ENCODE measurements around the gene PHF2. TPM values are rescaled to one million over a fixed set of nuclear protein-coding genes. Genes with fewer than 3 reads are reported as not detected.

PHF2 gene
- polyA plus RNA-seq, 5 donors, result 36.7 to 46.6 (median 46.2) TPM

DNA sequence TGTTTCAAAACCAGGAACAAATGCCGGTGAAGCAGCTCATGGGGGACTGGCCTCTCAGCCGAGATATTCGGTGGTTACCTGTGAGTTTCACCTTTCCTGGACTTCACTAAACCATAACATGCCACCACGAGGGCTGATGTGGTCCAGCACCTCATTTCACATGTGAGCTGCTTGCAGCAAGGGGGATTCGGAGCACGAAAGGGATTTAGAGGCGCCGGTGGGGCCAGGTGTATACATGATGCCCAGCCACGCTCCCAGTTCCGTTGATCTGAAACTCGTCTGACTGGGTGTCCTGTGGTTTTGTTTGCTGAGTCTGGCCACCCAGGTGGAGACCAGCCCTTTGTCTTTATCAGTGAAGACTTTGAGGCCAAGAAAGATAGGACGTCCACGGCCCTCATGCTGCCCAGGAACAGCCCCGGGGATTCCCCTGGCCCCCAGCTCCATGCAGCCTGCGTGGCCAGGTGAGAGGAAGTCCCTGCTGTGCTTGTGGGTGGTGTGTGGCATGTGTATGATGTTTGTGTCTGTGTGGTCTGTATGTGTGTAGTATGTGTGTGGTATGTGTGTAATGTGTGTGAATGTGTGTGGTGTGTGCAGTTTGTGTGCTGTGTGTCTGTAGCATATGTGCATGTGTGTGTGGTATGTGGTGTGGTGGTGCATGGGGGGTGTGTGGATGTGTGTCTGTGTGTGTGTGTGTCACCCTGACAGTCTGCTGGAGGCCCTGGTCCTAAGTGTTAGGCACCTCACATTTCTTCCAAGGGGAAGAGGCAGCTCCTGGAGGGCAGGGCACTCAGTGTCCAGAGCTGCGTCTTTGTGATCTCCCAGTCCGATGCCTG lies 23.4 kb downstream of the PHF2 start:
- no peak for DNase-seq

- no peak for DNase-seq
Measured at GRCh38 chr9:93600504-93600903, 24.1 kb downstream of the PHF2 start.

- DNase-seq, result no peak
Measured at GRCh38 chr9:93601063-93601462, 24.7 kb downstream of the PHF2 start.

GRCh38 chr9:93601666-93602065 lies 25.3 kb downstream of the PHF2 start:
- DNase-seq, result no peak

- no peak for DNase-seq
Measured at GRCh38 chr9:93603011-93603410, 26.6 kb downstream of the PHF2 start.

- DNase-seq, result no peak
Measured at GRCh38 chr9:93603906-93604326, 27.5 kb downstream of the PHF2 start.

DNA sequence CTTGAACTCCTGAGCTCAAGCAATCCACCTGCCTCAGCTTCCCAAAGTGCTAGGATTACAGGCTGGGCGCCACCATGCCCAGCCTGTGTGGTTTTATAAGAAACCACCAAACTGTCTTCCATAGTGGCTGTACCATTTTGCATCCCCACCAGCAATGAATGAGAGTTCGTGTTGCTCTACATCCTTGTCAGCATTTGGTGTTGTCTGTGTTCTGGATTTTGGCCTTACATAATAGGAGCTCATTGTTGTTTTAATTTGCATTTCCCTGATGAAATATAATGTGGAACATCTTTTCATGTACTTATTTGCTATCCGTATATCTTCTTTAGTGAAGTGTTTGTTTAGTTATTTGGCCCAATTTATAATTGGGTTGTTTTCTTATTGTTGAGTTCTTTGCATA lies 29.8 kb downstream of the PHF2 start:
- no peak for DNase-seq

GRCh38 chr9:93610206-93610605 lies 33.8 kb downstream of the PHF2 start:
- DNase-seq, result no peak

DNA sequence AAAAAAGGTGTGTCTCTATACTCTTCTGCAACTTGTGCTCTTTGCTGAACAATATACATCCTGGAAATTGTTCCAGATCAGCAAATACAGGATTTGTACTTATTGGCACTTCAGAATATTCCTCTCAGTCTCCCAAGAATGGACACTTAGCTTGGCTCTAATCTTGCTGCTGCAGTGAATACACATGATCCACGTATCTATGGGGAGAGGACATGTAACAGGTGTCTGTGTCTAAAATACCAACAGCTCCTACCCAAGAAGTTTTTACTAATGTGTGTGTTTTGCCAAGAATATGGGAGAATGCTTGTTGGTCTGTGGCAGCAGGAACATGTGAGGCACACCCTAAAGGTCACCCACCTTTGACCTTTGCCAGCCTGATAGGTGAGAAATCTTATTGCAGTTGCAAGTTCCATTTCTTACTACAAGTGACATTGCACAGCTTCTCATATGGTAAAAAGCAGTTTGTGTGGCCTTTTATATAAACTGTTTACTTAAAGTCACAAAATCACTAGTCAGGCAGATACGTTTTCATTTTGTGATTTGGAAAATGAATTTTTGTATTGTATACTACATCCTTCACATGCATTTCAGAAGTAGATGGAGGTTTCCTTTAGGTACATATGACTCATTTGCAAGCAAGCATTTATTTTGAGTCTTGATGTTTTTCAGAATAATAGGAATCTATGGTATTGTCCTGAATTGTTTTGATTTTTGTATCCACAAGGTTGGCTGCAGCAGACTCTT lies 35.8 kb downstream of the PHF2 start:
- DNase-seq, result no peak

DNA sequence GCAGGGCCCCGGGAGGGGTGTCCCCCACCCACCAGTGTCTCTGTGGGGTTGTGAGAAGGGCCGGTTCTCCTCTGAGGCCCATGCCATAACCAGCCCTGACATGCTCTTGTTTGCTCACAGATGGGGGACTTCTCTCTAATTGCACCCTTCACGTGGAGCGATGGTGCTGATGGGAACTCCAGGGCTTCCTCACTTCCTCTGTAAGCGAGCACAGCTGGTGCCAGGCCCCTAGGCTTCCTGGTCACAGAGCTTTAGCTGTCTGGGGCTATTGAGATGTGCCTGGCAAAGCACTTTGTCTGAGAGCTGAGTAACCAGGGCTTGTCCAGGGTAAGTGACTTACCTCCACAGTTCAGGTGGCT lies 36.4 kb downstream of the PHF2 start:
- DNase-seq, result no peak

DNA sequence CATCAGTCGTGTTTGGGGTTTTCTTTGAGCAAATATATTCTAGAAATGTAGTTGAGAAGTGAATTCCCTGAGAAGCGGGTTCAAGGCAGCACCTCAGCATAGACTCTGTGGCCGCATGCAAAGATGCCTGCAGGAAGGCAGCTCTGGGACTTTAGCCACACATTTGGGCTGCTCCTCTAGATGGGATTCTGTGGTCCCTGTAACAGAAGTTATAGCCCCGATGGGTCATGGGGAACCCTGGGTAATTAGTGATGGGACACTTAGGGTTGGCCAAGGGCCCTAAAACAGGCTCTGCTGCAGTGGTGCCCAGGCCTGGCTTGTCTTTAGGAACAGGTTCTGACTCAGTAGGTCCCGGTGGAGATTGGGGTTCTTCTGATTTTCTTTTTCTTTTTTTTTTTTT lies 36.8 kb downstream of the PHF2 start:
- DNase-seq, result no peak

GRCh38 chr9:93613791-93614190 lies 37.4 kb downstream of the PHF2 start:
- no peak for DNase-seq

DNA sequence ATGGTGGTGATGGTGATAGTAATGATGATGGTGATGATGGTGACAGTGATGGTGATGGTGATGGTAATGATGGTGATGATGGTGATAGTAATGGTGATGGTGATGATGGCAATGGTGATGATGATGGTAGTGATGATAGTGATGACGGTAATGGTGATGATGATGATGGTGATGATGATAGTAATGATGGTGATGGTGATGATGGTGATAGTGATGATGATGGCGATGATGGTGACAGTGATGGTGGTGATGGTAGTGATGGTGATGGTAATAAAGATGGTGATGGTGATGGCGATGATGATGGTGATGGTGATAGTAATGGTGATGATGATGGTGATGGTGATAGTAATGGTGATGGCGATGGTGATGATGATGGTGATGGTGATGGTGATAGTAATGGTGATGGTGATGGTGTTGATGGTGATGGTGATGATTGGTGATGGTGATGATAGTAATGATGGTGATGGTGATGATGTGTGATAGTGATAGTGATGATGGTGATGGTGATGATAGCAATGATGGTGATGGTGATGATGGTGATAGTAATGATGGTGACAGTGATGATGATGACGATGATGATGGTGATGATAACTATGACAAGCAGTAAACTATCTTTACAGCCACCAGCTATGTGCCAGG lies 38.6 kb downstream of the PHF2 start:
- no peak for DNase-seq

GRCh38 chr9:93616044-93616443 lies 39.7 kb downstream of the PHF2 start:
- DNase-seq, result no peak

DNA sequence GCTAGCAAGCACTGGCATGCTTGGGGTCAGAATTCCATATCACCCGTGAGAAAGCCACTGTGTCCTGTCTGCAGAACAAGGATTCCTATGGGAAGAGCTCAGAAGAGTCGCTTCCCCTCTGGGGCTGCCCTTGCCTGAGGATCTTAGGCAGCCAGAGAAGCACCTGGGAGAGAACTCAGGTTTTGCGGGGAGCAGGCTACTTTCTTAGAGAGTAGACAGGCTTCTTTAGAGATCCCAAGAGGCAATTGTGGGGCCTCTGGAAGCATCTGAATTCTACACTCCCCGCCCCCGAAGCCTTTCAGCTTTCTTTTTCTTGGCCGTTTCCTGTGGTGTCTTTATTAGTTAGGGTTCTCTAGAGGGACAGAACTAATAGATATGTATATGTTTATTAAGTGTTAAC lies 40.9 kb downstream of the PHF2 start:
- no peak for DNase-seq

DNA sequence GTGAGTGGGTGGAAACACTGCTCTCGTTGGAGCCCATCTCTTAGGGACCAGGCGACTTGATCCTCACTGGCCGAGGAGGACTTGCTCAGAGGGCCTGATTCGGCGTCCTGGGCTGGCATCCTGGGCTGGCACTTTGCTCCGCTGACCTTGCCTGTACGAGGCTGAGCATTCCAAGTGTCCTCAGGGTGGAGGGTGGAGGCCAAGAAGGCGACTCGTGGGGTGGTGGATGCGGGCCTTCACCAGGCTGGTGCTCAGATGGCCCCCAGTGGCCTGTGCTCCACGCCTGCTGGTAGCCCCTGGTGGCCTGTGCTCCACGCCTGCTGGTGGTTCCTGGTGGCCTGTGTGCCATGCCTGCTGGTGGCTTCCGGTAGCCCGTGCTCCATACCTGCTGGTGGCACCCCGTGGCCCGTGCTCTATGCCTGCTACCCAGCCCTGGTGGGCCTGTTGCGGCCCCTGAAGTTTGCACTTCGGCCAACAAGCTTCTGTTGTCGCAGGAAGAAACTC lies 42.9 kb downstream of the PHF2 start:
- no peak for DNase-seq

- no peak for DNase-seq
Measured at GRCh38 chr9:93620041-93620506, 43.7 kb downstream of the PHF2 start.

DNA sequence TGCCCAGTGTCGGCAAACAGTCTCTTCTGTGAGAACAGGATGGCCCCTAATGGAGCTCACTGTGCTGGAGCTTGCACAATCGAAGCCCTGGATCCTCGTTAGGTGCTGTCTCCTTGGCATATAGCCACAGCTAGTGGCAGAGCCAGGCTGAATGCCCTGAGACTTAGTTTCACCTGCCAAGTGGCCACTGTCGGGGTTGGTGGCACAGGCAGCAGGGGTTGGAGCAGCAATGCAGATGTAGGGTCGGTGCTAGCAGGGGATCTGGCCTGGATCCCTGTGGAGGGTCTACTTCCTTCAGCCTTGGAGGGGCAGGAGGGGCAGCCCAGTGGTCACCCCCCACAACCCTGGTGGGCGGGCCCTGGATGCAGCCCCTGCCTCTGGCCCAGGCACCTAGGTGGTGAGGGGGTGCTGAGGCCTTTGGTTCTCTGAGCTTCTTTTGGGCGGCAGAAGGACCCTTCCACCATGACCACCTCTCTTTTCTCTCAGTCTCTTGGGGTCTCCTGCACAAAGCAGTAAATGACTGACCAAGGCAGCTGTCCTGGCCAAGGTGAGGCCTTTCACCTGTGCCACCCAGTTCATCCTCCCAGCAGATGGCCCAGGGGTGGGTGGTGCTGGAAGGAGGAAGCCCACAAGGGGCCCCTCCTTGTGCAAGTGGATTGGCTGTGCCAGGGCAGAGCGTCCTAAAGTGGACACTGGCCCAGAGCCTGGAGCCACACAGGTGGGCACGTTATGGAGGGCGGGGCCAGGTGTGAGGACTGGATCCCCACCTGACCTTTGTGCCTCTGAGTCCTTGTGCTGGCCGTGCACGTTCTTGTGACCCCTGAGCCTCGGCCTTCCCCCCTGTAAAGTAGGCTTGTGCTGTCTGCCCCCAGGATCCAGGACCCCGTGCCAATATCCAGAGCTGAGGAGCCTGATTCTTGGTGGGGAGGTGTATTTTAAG lies 44.8 kb downstream of the PHF2 start:
- DNase-seq, result no peak

DNA sequence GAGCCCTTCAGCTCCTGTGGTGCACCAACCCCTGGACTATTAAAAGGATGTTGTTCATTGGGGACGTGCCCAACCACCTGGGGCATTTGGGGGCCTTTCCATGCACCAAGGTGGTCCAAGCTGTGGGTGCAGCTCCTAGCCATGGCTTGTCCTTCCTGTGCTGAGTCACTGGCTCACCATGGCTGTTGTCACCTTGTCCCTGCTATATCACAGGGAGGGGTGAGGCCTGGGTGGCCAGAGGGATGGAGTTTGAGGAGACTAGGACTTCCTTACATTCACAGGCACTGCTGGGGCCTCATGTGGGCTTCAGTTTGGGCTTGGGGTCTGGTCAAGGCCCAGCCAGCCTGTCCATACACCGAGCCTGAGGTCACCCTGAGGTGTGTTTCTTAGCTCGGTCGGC lies 45.5 kb downstream of the PHF2 start:
- DNase-seq, result no peak

DNA sequence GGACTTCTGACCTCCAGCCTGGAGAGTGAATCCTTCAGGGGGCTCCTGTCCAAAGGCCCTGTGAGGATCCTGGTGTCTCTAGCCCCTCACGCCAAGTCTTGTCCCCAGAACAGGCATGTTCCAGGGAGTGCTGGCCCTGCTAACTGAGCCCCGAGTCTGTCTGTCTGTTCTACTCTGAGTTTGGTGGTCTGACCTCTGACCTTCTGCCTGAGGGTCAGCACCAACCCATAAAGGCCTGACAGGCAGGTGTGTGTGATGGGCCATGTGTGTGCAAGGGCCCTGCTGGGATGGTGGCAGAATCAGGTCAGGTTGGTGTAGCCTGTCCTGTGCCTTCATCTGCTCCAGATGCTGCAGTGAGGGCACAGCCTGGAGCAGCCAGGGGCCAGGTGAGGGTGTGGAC lies 46.3 kb downstream of the PHF2 start:
- DNase-seq, result no peak

- no peak for DNase-seq
Measured at GRCh38 chr9:93623753-93624152, 47.4 kb downstream of the PHF2 start.
